Measurements from ENCODE around the gene FCN2.

Gene FCN2

DNA sequence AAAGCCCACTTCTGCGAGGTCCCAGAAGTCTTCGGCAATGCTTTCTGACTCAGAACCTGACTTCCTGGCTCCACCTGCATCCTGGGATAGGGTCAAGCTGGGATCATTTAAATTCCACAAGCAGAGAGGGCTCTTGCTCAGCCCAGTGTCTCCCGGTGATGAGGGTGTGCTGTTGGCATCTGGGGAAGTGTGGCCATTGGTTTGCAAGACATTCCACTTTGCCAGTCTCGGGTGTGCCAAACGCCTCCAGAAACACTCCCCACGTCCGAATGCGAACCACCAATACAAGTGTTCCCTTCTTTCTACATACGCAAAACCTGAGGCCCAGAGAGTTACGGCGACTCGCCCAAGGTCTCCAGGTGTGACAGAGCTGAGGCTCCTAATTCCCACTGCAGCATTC lies 43.1 kb upstream of the FCN2 start:
- H3K27ac ChIP-seq (ENCODE audit: low read depth, low read length) = no peak overlapping the region
- no peak overlapping the region for H3K9ac ChIP-seq (ENCODE audit: low read length in 5 of 5)
- H3K36me3 ChIP-seq (ENCODE audit: control insufficient read depth in 5 of 5, insufficient read depth in 5 of 5, low read length in 5 of 5) = peaks cover 0 to 85% (median 57%) of the 10 kb centered on the region in 5 donors
- H3K9me3 ChIP-seq (ENCODE audit: control insufficient read depth in 5 of 5, low read length in 5 of 5) = no peaks in the 10 kb centered on the region
- H3K27me3 ChIP-seq (ENCODE audit: control insufficient read depth in 5 of 5, insufficient read depth in 4 of 5, low read length in 5 of 5) = no peaks in the 10 kb centered on the region
- no peak overlapping the region for H3K4me3 ChIP-seq (ENCODE audit: low read depth in 1 of 5, low read length in 5 of 5)
- peaks cover 0 to 11% (median 5%) of the 10 kb centered on the region in 5 donors for H3K4me1 ChIP-seq (ENCODE audit: control insufficient read depth in 5 of 5, insufficient read depth in 5 of 5, low read length in 5 of 5)

DNA sequence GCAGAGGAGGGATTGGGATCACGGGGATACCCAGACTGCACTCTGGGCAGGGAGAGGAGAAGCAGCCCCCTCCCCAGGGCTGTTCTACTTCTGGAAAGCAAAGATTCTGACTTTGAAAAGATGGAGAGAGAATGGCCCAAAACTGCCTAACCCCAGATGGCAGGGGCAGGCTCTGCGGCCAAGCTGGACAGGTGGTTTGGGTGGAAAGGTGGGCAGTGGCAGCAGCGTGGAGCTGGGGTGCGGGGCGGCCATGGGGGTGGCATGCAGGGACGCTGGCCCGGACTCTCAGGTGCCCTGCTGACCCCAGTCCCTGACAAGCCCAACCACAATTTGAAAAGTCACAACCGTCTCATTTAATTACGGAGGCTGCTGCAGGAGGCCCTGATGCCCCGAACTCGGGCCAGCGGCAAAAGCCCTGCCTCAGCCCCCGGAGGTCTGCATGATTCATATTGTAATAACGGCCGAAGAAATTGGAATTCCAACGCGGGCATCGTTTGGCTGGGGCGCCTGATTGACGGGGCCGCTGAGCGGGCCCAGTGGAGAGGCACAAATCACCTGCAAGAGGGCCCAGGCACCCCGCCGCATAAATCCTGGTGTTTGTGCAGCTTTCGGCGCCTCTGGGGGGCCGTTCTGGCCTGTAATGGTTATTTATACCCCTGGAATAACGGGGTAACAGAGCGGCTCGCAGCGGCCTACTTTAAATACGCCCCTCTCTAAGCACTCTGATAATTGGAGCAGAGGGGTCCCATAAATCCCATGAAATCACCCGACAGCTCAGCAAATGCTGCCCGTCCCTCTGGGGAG lies 41.8 kb upstream of the FCN2 start:
- H3K27ac ChIP-seq (ENCODE audit: low read depth, low read length) = no peak overlapping the region
- peaks cover 0 to 11% (median 5%) of the 10 kb centered on the region in 5 donors for H3K4me1 ChIP-seq (ENCODE audit: control insufficient read depth in 5 of 5, insufficient read depth in 5 of 5, low read length in 5 of 5)
- H3K9me3 ChIP-seq (ENCODE audit: control insufficient read depth in 5 of 5, low read length in 5 of 5) = no peaks in the 10 kb centered on the region
- H3K4me3 ChIP-seq (ENCODE audit: low read depth in 1 of 5, low read length in 5 of 5) = no peak overlapping the region
- H3K36me3 ChIP-seq (ENCODE audit: control insufficient read depth in 5 of 5, insufficient read depth in 5 of 5, low read length in 5 of 5) = peaks cover 0 to 88% (median 57%) of the 10 kb centered on the region in 5 donors
- no peak overlapping the region for H3K9ac ChIP-seq (ENCODE audit: low read length in 5 of 5)
- no peaks in the 10 kb centered on the region for H3K27me3 ChIP-seq (ENCODE audit: control insufficient read depth in 5 of 5, insufficient read depth in 4 of 5, low read length in 5 of 5)

DNA sequence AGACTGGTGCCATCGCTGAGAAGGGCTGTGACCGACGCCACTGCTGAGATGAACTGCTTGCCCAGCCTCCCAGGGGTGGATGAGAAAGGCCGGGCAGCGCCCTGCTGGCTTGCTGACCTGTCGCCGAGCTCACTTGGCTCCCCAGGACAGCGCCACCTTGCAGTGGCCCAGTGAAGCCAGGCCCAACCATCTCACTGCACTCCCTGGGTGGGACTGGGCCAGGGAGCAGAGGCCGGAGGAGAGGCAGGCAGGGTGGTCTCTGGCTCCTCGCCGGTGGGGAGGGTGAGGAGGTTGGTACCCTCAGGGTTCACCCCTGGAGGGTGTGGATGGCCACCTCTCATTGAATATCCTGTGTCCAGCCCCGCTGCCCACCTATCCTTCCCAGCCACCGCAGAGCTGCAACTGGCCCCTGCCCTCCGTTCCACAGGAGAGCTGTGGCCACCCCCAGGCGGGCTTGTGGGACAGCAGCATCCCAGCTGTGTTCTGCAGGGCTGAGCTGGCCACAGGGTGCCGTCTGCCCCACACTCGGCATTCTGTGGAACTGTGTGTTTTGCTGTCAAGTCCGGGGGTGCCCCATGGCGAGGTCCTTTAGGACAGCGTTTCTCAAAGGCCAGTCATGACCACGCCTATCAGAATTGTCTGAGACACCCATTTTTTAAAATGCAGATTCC lies 41.0 kb upstream of the FCN2 start:
- Histone ChIP-seq H3K27me3 (ENCODE audit: control insufficient read depth in 5 of 5, insufficient read depth in 4 of 5, low read length in 5 of 5) (no peaks in the 10 kb centered on the region), H3K27ac (ENCODE audit: low read depth, low read length) (no peak overlapping the region), H3K36me3 (ENCODE audit: control insufficient read depth in 5 of 5, insufficient read depth in 5 of 5, low read length in 5 of 5) (peaks cover 0 to 89% (median 62%) of the 10 kb centered on the region in 5 donors), H3K9me3 (ENCODE audit: control insufficient read depth in 5 of 5, low read length in 5 of 5) (no peaks in the 10 kb centered on the region), H3K4me3 (ENCODE audit: low read depth in 1 of 5, low read length in 5 of 5) (no peak overlapping the region), H3K4me1 (ENCODE audit: control insufficient read depth in 5 of 5, insufficient read depth in 5 of 5, low read length in 5 of 5) (peaks cover 0 to 11% (median 5%) of the 10 kb centered on the region in 5 donors), H3K9ac (ENCODE audit: low read length in 5 of 5) (no peak overlapping the region)

DNA sequence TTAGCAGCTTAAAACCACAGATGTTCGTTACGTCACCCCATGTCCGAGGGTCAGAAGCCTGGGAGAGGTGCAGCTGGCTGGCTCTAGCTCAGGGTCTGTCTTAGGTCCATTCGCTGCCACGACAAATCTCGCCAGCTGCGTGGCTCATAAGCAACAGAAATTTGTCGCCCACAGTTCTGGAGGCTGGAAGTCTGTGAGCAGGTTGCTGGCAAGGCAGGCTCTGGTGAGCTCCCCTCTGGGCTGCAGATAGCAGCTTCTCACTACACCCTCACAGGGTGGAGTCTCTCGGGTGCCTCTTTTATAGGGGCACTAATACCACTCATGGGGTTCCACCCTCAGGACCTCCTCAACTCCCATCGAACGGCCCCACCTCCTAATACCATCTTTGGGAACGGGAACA lies 40.1 kb upstream of the FCN2 start:
- Histone ChIP-seq H3K4me1 (ENCODE audit: control insufficient read depth in 5 of 5, insufficient read depth in 5 of 5, low read length in 5 of 5) (peaks cover 0 to 1% (median 0%) of the 10 kb centered on the region in 5 donors), H3K4me3 (ENCODE audit: low read depth in 1 of 5, low read length in 5 of 5) (no peak overlapping the region), H3K27ac (ENCODE audit: low read depth, low read length) (no peak overlapping the region), H3K27me3 (ENCODE audit: control insufficient read depth in 5 of 5, insufficient read depth in 4 of 5, low read length in 5 of 5) (no peaks in the 10 kb centered on the region), H3K9ac (ENCODE audit: low read length in 5 of 5) (no peak overlapping the region), H3K9me3 (ENCODE audit: control insufficient read depth in 5 of 5, low read length in 5 of 5) (no peaks in the 10 kb centered on the region), H3K36me3 (ENCODE audit: control insufficient read depth in 5 of 5, insufficient read depth in 5 of 5, low read length in 5 of 5) (peaks cover 0 to 88% (median 62%) of the 10 kb centered on the region in 5 donors)

DNA sequence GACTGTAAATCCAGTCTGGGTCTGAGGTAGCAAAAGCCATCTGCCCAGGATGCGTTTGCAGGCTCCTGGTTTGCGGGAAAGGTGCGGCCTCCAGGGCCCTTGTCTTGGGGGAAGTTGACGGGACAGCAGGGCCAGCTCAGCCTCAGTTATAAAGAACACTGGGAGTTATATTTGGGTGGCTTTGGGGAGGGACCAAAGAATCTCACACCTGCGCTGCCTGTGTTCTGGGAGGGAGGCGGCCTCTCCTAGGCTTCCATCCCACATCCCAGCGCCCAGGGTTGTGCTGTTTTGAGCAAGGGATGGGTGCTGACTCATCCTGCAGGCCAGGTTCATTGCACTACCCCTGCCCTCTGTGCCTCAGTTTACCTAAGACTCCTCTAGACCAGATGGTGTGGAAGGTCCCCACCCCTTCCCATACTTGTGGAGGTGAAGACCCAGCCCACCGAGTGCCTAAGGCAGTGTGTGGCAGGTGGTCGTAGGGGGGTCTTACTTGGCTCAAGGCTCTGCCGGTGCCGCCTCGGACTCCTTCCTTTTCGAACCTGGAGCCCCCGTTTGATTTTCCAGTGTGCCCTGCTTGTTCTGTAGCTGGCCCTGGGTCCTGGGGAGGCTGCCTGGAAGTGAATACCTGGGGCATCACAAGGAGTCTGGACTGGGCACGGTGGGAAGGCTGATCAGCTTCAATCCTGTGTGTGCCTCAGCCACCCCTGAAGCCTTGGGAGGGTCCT lies 39.3 kb upstream of the FCN2 start:
- Histone ChIP-seq H3K9ac (ENCODE audit: low read length in 5 of 5) (no peak overlapping the region), H3K9me3 (ENCODE audit: control insufficient read depth in 5 of 5, low read length in 5 of 5) (no peaks in the 10 kb centered on the region), H3K36me3 (ENCODE audit: control insufficient read depth in 5 of 5, insufficient read depth in 5 of 5, low read length in 5 of 5) (peaks cover 0 to 80% (median 59%) of the 10 kb centered on the region in 5 donors), H3K4me3 (ENCODE audit: low read depth in 1 of 5, low read length in 5 of 5) (no peak overlapping the region), H3K27me3 (ENCODE audit: control insufficient read depth in 5 of 5, insufficient read depth in 4 of 5, low read length in 5 of 5) (no peaks in the 10 kb centered on the region), H3K4me1 (ENCODE audit: control insufficient read depth in 5 of 5, insufficient read depth in 5 of 5, low read length in 5 of 5) (no peaks in the 10 kb centered on the region), H3K27ac (ENCODE audit: low read depth, low read length) (no peak overlapping the region)

DNA sequence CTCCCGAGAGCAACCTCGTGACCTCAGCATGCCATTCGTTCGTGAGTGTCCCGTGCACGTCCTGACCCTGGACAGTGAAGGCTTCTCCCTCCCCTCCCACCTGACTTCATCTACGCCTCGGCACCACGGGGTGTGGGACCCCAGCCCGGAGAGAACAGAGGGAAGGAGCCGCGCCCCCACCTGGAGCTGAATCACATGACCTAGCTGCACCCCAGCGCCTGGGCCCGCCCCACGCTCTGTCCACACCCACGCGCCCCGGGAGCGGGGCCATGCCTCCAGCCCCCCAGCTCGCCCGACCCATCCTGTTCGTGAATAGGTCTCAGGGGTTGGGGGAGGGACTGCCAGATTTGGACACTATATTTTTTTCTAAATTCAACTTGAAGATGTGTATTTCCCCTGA lies 38.3 kb upstream of the FCN2 start:
- peaks cover 0 to 3% (median 0%) of the 10 kb centered on the region in 5 donors for H3K4me1 ChIP-seq (ENCODE audit: control insufficient read depth in 5 of 5, insufficient read depth in 5 of 5, low read length in 5 of 5)
- H3K36me3 ChIP-seq (ENCODE audit: control insufficient read depth in 5 of 5, insufficient read depth in 5 of 5, low read length in 5 of 5) = peaks cover 0 to 70% (median 51%) of the 10 kb centered on the region in 5 donors
- H3K9ac ChIP-seq (ENCODE audit: low read length in 5 of 5) = no peak overlapping the region
- no peaks in the 10 kb centered on the region for H3K27me3 ChIP-seq (ENCODE audit: control insufficient read depth in 5 of 5, insufficient read depth in 4 of 5, low read length in 5 of 5)
- H3K4me3 ChIP-seq (ENCODE audit: low read depth in 1 of 5, low read length in 5 of 5) = no peak overlapping the region
- no peak overlapping the region for H3K27ac ChIP-seq (ENCODE audit: low read depth, low read length)
- no peaks in the 10 kb centered on the region for H3K9me3 ChIP-seq (ENCODE audit: control insufficient read depth in 5 of 5, low read length in 5 of 5)

DNA sequence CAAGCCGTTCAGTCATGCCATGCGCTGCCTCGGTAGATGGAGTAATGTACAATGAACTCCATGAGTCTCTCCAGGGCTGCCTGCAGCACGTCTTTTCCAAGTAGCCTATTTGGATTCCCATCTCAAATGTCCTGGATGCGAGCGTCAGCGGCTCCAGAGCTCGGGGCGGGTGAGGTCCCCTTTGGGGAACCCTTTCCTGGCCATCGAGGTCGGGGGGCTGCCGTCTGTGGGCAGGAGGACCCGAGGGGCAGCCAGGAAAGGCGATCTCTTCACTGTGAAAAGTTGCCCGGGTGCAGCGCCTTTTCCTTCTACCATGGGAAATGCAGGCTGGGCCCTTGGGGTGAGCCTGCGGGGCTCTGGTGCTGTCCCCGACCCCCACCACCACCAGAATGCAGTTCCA lies 36.9 kb upstream of the FCN2 start:
- H3K4me3 ChIP-seq (ENCODE audit: low read depth in 1 of 5, low read length in 5 of 5) = no peak overlapping the region
- peaks cover 0 to 9% (median 0%) of the 10 kb centered on the region in 5 donors for H3K4me1 ChIP-seq (ENCODE audit: control insufficient read depth in 5 of 5, insufficient read depth in 5 of 5, low read length in 5 of 5)
- no peak overlapping the region for H3K27ac ChIP-seq (ENCODE audit: low read depth, low read length)
- H3K9me3 ChIP-seq (ENCODE audit: control insufficient read depth in 5 of 5, low read length in 5 of 5) = no peaks in the 10 kb centered on the region
- no peak overlapping the region for H3K9ac ChIP-seq (ENCODE audit: low read length in 5 of 5)
- peaks cover 0 to 56% (median 36%) of the 10 kb centered on the region in 5 donors for H3K36me3 ChIP-seq (ENCODE audit: control insufficient read depth in 5 of 5, insufficient read depth in 5 of 5, low read length in 5 of 5)
- no peaks in the 10 kb centered on the region for H3K27me3 ChIP-seq (ENCODE audit: control insufficient read depth in 5 of 5, insufficient read depth in 4 of 5, low read length in 5 of 5)

DNA sequence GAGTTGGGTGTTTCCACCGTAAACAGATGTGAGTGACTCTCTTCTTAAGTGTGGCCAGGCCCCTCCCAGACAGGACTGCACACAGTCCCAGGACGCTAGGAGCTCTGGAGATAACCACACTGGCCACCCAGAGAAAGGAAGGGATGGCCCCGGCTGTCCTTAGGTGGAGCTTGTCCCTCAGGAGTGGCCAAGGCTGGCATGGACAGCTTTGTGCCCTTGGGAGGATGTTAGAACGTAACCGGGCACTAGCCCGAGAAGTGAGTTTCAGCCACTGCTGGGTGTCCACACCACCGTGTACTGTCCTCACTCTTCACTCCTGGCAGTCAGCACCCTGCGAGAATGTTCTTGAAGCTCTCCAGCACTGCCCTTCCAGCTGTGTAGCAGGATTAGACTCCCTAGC lies 35.8 kb upstream of the FCN2 start:
- H3K27me3 ChIP-seq (ENCODE audit: control insufficient read depth in 5 of 5, insufficient read depth in 4 of 5, low read length in 5 of 5) = no peaks in the 10 kb centered on the region
- H3K27ac ChIP-seq (ENCODE audit: low read depth, low read length) = no peak overlapping the region
- H3K4me3 ChIP-seq (ENCODE audit: low read depth in 1 of 5, low read length in 5 of 5) = no peak overlapping the region
- H3K9me3 ChIP-seq (ENCODE audit: control insufficient read depth in 5 of 5, low read length in 5 of 5) = no peaks in the 10 kb centered on the region
- H3K4me1 ChIP-seq (ENCODE audit: control insufficient read depth in 5 of 5, insufficient read depth in 5 of 5, low read length in 5 of 5) = peaks cover 0 to 9% (median 0%) of the 10 kb centered on the region in 5 donors
- peaks cover 0 to 46% (median 36%) of the 10 kb centered on the region in 5 donors for H3K36me3 ChIP-seq (ENCODE audit: control insufficient read depth in 5 of 5, insufficient read depth in 5 of 5, low read length in 5 of 5)
- H3K9ac ChIP-seq (ENCODE audit: low read length in 5 of 5) = no peak overlapping the region

DNA sequence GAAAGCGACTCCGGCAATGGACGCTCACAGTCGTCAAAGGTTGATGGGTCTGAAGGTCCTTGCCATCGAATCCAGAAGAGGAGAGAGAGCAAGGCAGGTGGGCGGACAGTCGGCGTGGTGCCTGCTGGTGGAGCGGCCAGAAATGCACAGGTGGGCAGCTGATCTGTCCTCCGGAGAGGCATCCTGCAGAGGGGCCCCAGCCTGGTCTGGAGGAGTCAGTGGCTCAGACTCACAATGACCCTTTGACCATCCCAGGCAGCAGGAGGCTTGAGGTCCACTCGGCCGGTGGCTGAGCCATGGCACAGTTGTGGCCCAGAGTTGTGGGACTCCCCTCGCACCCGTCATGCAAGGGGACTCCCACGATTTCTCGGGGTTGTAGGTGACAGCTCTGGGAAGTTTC lies 34.4 kb upstream of the FCN2 start:
- H3K9ac ChIP-seq (ENCODE audit: low read length in 5 of 5) = no peak overlapping the region
- H3K9me3 ChIP-seq (ENCODE audit: control insufficient read depth in 5 of 5, low read length in 5 of 5) = peaks cover 0 to 4% (median 0%) of the 10 kb centered on the region in 5 donors
- H3K27me3 ChIP-seq (ENCODE audit: control insufficient read depth in 5 of 5, insufficient read depth in 4 of 5, low read length in 5 of 5) = peaks cover 0 to 2% (median 0%) of the 10 kb centered on the region in 5 donors
- no peak overlapping the region for H3K27ac ChIP-seq (ENCODE audit: low read depth, low read length)
- H3K36me3 ChIP-seq (ENCODE audit: control insufficient read depth in 5 of 5, insufficient read depth in 5 of 5, low read length in 5 of 5) = peaks cover 0 to 35% (median 29%) of the 10 kb centered on the region in 5 donors
- peaks cover 0 to 9% (median 0%) of the 10 kb centered on the region in 5 donors for H3K4me1 ChIP-seq (ENCODE audit: control insufficient read depth in 5 of 5, insufficient read depth in 5 of 5, low read length in 5 of 5)
- H3K4me3 ChIP-seq (ENCODE audit: low read depth in 1 of 5, low read length in 5 of 5) = no peak overlapping the region
